IMR-90 (cell line): ENCODE measurements around the gene SLC35F1. TPM values are rescaled to one million over a fixed set of nuclear protein-coding genes. Genes with fewer than 3 reads are reported as not detected.

Source experiments
- ATAC-seq: fragments of 200-7000 bp; cut with Tn5 transposase; 2 replicates; pipeline ENCODE4 v1.9.1; 2020; ENCODE audit warnings: low read depth, mild to moderate bottlenecking, moderate library complexity
- BruUV-seq: library from RNA; stranded (reverse); fragments of 400-500 nt; replicated peaks from 2 replicates; lab custom pipeline; 2021; lab: Mats Ljungman, UMichigan
- CTCF ChIA-PET: fragments of 300-600 bp; formaldehyde crosslinking; extraction: SDS; loops from one replicate; lab custom pipeline; 2021; ENCODE audit warnings: antibody characterized with exemption; lab: Yijun Ruan, JAX
- POLR2A ChIA-PET: fragments of 300-600 bp; sonication (Branson Sonifier 250); formaldehyde crosslinking; loops from one replicate; lab custom pipeline; 2022; ENCODE audit warnings: antibody characterized with exemption; ENCODE audit not compliant: unreplicated experiment; lab: Charles Lee
- DNase-seq: peaks from one replicate; pipeline ENCODE4 v3.0.0; 2013
- H2AFZ ChIP-seq: replicated peaks from 2 replicates; pipeline ENCODE3; 2013; ENCODE audit warnings: low read length, mild to moderate bottlenecking; ENCODE audit not compliant: poor library complexity
- H2AK5ac ChIP-seq: 2 replicates; pipeline ENCODE4 v1.6.1; 2013; ENCODE audit warnings: low read depth, low read length, inconsistent platforms
- H2AK9ac ChIP-seq: replicated peaks from 2 replicates; pipeline ENCODE3; 2013; ENCODE audit warnings: mild to moderate bottlenecking, low read depth, low read length, moderate library complexity; ENCODE audit not compliant: poor library complexity
- H2BK120ac ChIP-seq: 2 replicates; pipeline ENCODE4 v1.6.1; 2013; ENCODE audit warnings: low read depth, low read length, inconsistent platforms
- H2BK15ac ChIP-seq: 3 replicates; pipeline ENCODE4 v1.6.1; 2013; ENCODE audit warnings: low read depth, low read length, inconsistent platforms
- H2BK20ac ChIP-seq: 2 replicates; pipeline ENCODE4 v1.6.1; 2013; ENCODE audit warnings: low read depth, mild to moderate bottlenecking, inconsistent platforms, low read length, moderate library complexity
- H2BK5ac ChIP-seq: 2 replicates; pipeline ENCODE4 v1.6.1; 2013; ENCODE audit warnings: mild to moderate bottlenecking, low read depth, low read length, inconsistent platforms; ENCODE audit not compliant: poor library complexity, severe bottlenecking
- H3K14ac ChIP-seq: replicated peaks from 2 replicates; pipeline ENCODE4 v1.6.1; 2013; ENCODE audit warnings: low read depth, low read length, inconsistent platforms
- H3K18ac ChIP-seq: 2 replicates; pipeline ENCODE4 v1.6.1; 2013; ENCODE audit warnings: low read depth, low read length, control low read depth
- H3K23ac ChIP-seq: 2 replicates; pipeline ENCODE4 v1.6.1; 2013; ENCODE audit warnings: low read depth, low read length, inconsistent platforms
- H3K27ac ChIP-seq: 2 replicates; pipeline ENCODE4 v1.5.1; 2013; ENCODE audit warnings: mild to moderate bottlenecking, control low read depth, low read length; ENCODE audit not compliant: insufficient read depth
- H3K27me3 ChIP-seq: 2 replicates; pipeline ENCODE4 v1.6.1; 2013; ENCODE audit warnings: low read length; ENCODE audit not compliant: control insufficient read depth, insufficient read depth
- H3K36me3 ChIP-seq: 2 replicates; pipeline ENCODE4 v1.6.1; 2013; ENCODE audit warnings: low read length, mixed read lengths; ENCODE audit not compliant: control insufficient read depth, insufficient read depth
- H3K4ac ChIP-seq: 2 replicates; pipeline ENCODE4 v1.6.1; 2013; ENCODE audit warnings: low read depth, low read length, inconsistent platforms
- H3K4me1 ChIP-seq: 2 replicates; pipeline ENCODE4 v1.6.1; 2013; ENCODE audit warnings: low read length, mixed read lengths; ENCODE audit not compliant: control insufficient read depth, insufficient read depth
- H3K4me2 ChIP-seq: 2 replicates; pipeline ENCODE4 v1.6.1; 2013; ENCODE audit warnings: low read depth, mild to moderate bottlenecking, control low read depth, low read length, moderate library complexity
- H3K4me3 ChIP-seq: 2 replicates; pipeline ENCODE4 v1.5.1; 2013; ENCODE audit warnings: low read depth, mild to moderate bottlenecking, control low read depth, low read length, moderate library complexity; ENCODE audit not compliant: insufficient read depth
- H3K56ac ChIP-seq: 2 replicates; pipeline ENCODE4 v1.6.1; 2013; ENCODE audit warnings: low read length, inconsistent platforms; ENCODE audit not compliant: insufficient read depth; ENCODE audit errors: extremely low read depth
- H3K79me1 ChIP-seq, 2 experiments: 2 replicates each; pipeline ENCODE4 v1.6.1; 2013; ENCODE audit warnings: low read length in 2 of 2, inconsistent platforms in 1 of 2, low read depth in 1 of 2
- H3K9ac ChIP-seq: 2 replicates; pipeline ENCODE4 v1.6.1; 2013; ENCODE audit warnings: low read depth, low read length, control low read depth
- H3K9me1 ChIP-seq: 2 replicates; pipeline ENCODE4 v1.6.1; 2013; ENCODE audit warnings: low read length, inconsistent platforms; ENCODE audit not compliant: insufficient read depth
- H3K9me3 ChIP-seq: 2 replicates; pipeline ENCODE4 v1.6.1; 2013; ENCODE audit warnings: low read length; ENCODE audit not compliant: control insufficient read depth, insufficient read depth
- H4K20me1 ChIP-seq: 2 replicates; pipeline ENCODE4 v1.6.1; 2013; ENCODE audit warnings: low read length, inconsistent platforms; ENCODE audit not compliant: insufficient read depth
- H4K5ac ChIP-seq: 2 replicates; pipeline ENCODE4 v1.6.1; 2013; ENCODE audit warnings: mild to moderate bottlenecking, low read depth, low read length, control low read depth
- H4K8ac ChIP-seq, 2 experiments: 2 replicates each; pipeline ENCODE4 v1.6.1; 2013; ENCODE audit warnings: low read depth in 2 of 2, low read length in 2 of 2, control low read depth in 1 of 2, inconsistent platforms in 1 of 2
- H4K91ac ChIP-seq: 2 replicates; pipeline ENCODE4 v1.6.1; 2013; ENCODE audit warnings: low read depth, low read length, inconsistent platforms; ENCODE audit not compliant: insufficient read depth
- CEBPB ChIP-seq: IDR thresholded peaks from 2 replicates; pipeline ENCODE4 v1.6.1; 2012; ENCODE audit warnings: low read depth, low read length, improper control_type of control experiment
- CHD1 ChIP-seq: IDR thresholded peaks from 2 replicates; pipeline ENCODE4 v1.6.1; 2012; ENCODE audit warnings: low read depth, low read length, improper control_type of control experiment
- CTCF ChIP-seq: conservative IDR thresholded peaks from 2 replicates; pipeline ENCODE4 v1.5.1; 2012; ENCODE audit warnings: mild to moderate bottlenecking, low read depth, low read length, improper control_type of control experiment
- FOS ChIP-seq: fragments of 150-350 bp; IDR thresholded peaks from 2 replicates; pipeline ENCODE4 v1.6.1; 2016; ENCODE audit warnings: low read depth, low read length
- MAFK ChIP-seq: IDR thresholded peaks from 2 replicates; pipeline ENCODE4 v1.6.1; 2012; ENCODE audit warnings: low read depth, low read length, improper control_type of control experiment
- MXI1 ChIP-seq: IDR thresholded peaks from 2 replicates; pipeline ENCODE4 v1.6.1; 2012; ENCODE audit warnings: low read depth, mild to moderate bottlenecking, low read length, moderate library complexity, borderline replicate concordance
- RFX5 ChIP-seq: IDR thresholded peaks from 2 replicates; pipeline ENCODE4 v1.8.0; 2012; ENCODE audit warnings: low read depth, mild to moderate bottlenecking, low read length, moderate library complexity
- SMC3 ChIP-seq: fragments of 150-350 bp; IDR thresholded peaks from 2 replicates; pipeline ENCODE4 v1.6.1; 2016; ENCODE audit warnings: low read depth, mild to moderate bottlenecking, antibody characterized with exemption, low read length, moderate library complexity
- WGBS, 2 experiments: methylation state at CpG; one replicate each; pipeline versions ENCODE4 v1.1.5 to v1.1.7; 2013; ENCODE audit warnings: missing lambda C conversion rate in 2 of 2; ENCODE audit not compliant: insufficient read length in 1 of 2; ENCODE audit errors: extremely low coverage in 2 of 2; 5-methylcytosine and 5-hydroxymethylcytosine counted together
- dilution Hi-C: fragments of 300-500 bp; cut with HindIII; formaldehyde crosslinking; loops from one replicate; pipeline ENCODE4 v1.14.3; 2018; ENCODE audit warnings: low sequenced_read_pairs; ENCODE audit not compliant: unreplicated experiment
- in situ Hi-C: fragments of 300-500 bp; cut with MboI; formaldehyde crosslinking; loops from 3 replicates; pipeline ENCODE4 v1.14.3; 2019; ENCODE audit warnings: low sequenced_read_pairs, inconsistent platforms, mixed read lengths
- intact Hi-C: fragments of 100-400 bp; cut with micrococcal nuclease; formaldehyde crosslinking; loops from 2 replicates; pipeline ENCODE4 v1.10.0; 2022
- polyA plus RNA-seq, 3 experiments: library from polyadenylated mRNA; depleted of rRNA; stranded (reverse); fragments of >200 nt; gene quantifications; 2 replicates each; pipeline ENCODE4 v1.2.3, GENCODE V29; 2012; ENCODE audit warnings: low replicate concordance in 1 of 3
- total RNA-seq: library from RNA; depleted of rRNA; stranded (reverse); fragments of >200 nt; gene quantifications from 2 replicates; pipeline ENCODE4 v1.2.3, GENCODE V29; 2012

The SLC35F1 gene
- total and polyA plus RNA-seq, 2 of the 4 experiments (the other 2 are of a cell fraction): not detected

- TF ChIP-seq FOS: no peak
- no peak for TF ChIP-seq SMC3
- no peak for TF ChIP-seq MXI1
- no peak for TF ChIP-seq CEBPB
- TF ChIP-seq CHD1: no peak
- no peak for TF ChIP-seq CTCF
- TF ChIP-seq MAFK: peak; percentile 88
- TF ChIP-seq RFX5: no peak
- H2AK9ac ChIP-seq: no peak overlapping the region
- H3K4me2 ChIP-seq: no peak overlapping the region
- H4K91ac ChIP-seq: no peak overlapping the region
- H3K9me3 ChIP-seq: no peaks in the 10 kb centered on the region
- H4K8ac ChIP-seq: no peak overlapping the region
- WGBS, 2 experiments: no CpG with 5 or more reads among the region's 2 CpGs
- H3K14ac ChIP-seq: no peak overlapping the region
- H3K27me3 ChIP-seq: peaks cover 3% of the 10 kb centered on the region
- H4K20me1 ChIP-seq: no peaks in the 10 kb centered on the region
- in situ Hi-C loops: no loop called here
- H3K4me3 ChIP-seq: no peak overlapping the region
- no peak overlapping the region for H3K27ac ChIP-seq
- POLR2A ChIA-PET: no interaction called here
- H3K9me1 ChIP-seq: no peaks in the 10 kb centered on the region
- H3K36me3 ChIP-seq: no peaks in the 10 kb centered on the region
- BruUV-seq: no TSS peak
- H2BK5ac ChIP-seq: no peak overlapping the region
- no peak overlapping the region for H4K5ac ChIP-seq
- no peak overlapping the region for H2BK20ac ChIP-seq
- DNase-seq: no peak
- intact Hi-C loops: no loop called here
- H2BK120ac ChIP-seq: no peak overlapping the region
- H3K4ac ChIP-seq: no peak overlapping the region
- H3K4me1 ChIP-seq: no peaks in the 10 kb centered on the region
- H3K56ac ChIP-seq: no peak overlapping the region
- H3K23ac ChIP-seq: no peak overlapping the region
- dilution Hi-C loops: no loop called here
- no peak for ATAC-seq
- no peak overlapping the region for H3K18ac ChIP-seq
- no peak overlapping the region for H2BK15ac ChIP-seq
- H3K79me1 ChIP-seq: no peaks in the 10 kb centered on the region
- H2AK5ac ChIP-seq: no peak overlapping the region
- no peak overlapping the region for H3K9ac ChIP-seq
- H2AFZ ChIP-seq: no peak overlapping the region
- CTCF ChIA-PET: no interaction called here
Measured at GRCh38 chr6:117924690-117925089, 17.6 kb downstream of the SLC35F1 start.
